DND-41 (cell line): ENCODE measurements around the gene PIEZO1.

Experiments
- CTCF ChIP-seq: IDR thresholded peaks from 2 replicates; pipeline ENCODE4 v1.5.1; 2012; ENCODE audit warnings: borderline replicate concordance, low read length, moderate library complexity, mild to moderate bottlenecking; ENCODE audit not compliant: poor library complexity, severe bottlenecking; ENCODE audit errors: extremely low read depth
- EZH2 ChIP-seq: IDR thresholded peaks from 3 replicates; pipeline ENCODE4 v1.6.1; 2012; ENCODE audit warnings: borderline replicate concordance, low read depth, mild to moderate bottlenecking, moderate library complexity, low read length, inconsistent platforms; ENCODE audit not compliant: severe bottlenecking

- TF ChIP-seq CTCF (no peak), EZH2 (no peak)
Observed at GRCh38 chr16:88741368-88741767, 43.7 kb downstream of the PIEZO1 start.
